CD14-positive monocyte (primary cell): Measurements from ENCODE around the gene C2CD4A. TPM values are rescaled to one million over a fixed set of nuclear protein-coding genes. Genes with fewer than 3 reads are reported as not detected.

Experiments used
- DNase-seq, 3 donors: peaks; one replicate each; pipeline ENCODE4 v3.0.0-alpha.2; 2011 to 2022
- H2AFZ ChIP-seq: 2 replicates; pipeline ENCODE4 v1.6.0; 2012; ENCODE audit warnings: mild to moderate bottlenecking, low read depth, low read length, inconsistent platforms; ENCODE audit not compliant: insufficient read depth, poor library complexity, severe bottlenecking
- H3K27ac ChIP-seq, 2 donors: 1 replicate in 1 of 2; 2 replicates in 1 of 2; pipeline ENCODE4 v1.5.1; 2012 to 2013; ENCODE audit warnings: low read length in 2 of 2, control low read depth in 1 of 2, inconsistent platforms in 1 of 2, low read depth in 1 of 2, mild to moderate bottlenecking in 1 of 2
- H3K27me3 ChIP-seq, 2 donors: one replicate each; pipeline versions ENCODE4 v1.6.0 to v1.6.1; 2011 to 2013; ENCODE audit warnings: low read length in 2 of 2; ENCODE audit not compliant: control insufficient read depth in 2 of 2, insufficient read depth in 2 of 2
- H3K36me3 ChIP-seq, 2 donors: replicated peaks in 1 of 2; 1 replicate in 1 of 2; 2 replicates in 1 of 2; pipeline versions ENCODE4 v1.5.1 to v1.6.1; 2012 to 2013; ENCODE audit warnings: low read length in 2 of 2, control low read depth in 1 of 2, inconsistent platforms in 1 of 2, mild to moderate bottlenecking in 1 of 2; ENCODE audit not compliant: insufficient read depth in 2 of 2, control insufficient read depth in 1 of 2
- H3K4me1 ChIP-seq, 2 donors: 1 replicate in 1 of 2; 2 replicates in 1 of 2; pipeline versions ENCODE4 v1.5.1 to v1.6.1; 2012 to 2013; ENCODE audit warnings: low read length in 2 of 2, control low read depth in 1 of 2, inconsistent platforms in 1 of 2, mild to moderate bottlenecking in 1 of 2, moderate library complexity in 1 of 2; ENCODE audit not compliant: insufficient read depth in 2 of 2, control insufficient read depth in 1 of 2
- H3K4me2 ChIP-seq: replicated peaks from 2 replicates; pipeline ENCODE3; 2012; ENCODE audit warnings: low read length, moderate library complexity, mild to moderate bottlenecking; ENCODE audit not compliant: poor library complexity, severe bottlenecking; ENCODE audit errors: extremely low read depth
- H3K4me3 ChIP-seq, 3 experiments: fragments of 200-600 bp in 1 of 3; sonication (generic) in 1 of 3; replicated peaks in 1 of 3; 1 replicate in 2 of 3; 2 replicates in 1 of 3; pipeline ENCODE4 v1.5.1; 2011 to 2013; ENCODE audit warnings: low read length in 3 of 3, mild to moderate bottlenecking in 3 of 3, control low read depth in 2 of 3, low read depth in 2 of 3, inconsistent platforms in 1 of 3, moderate library complexity in 1 of 3
- H3K79me2 ChIP-seq: 2 replicates; pipeline ENCODE4 v1.6.0; 2012; ENCODE audit warnings: mild to moderate bottlenecking, control low read depth, inconsistent platforms, low read length, moderate library complexity; ENCODE audit not compliant: insufficient read depth
- H3K9ac ChIP-seq: 2 replicates; pipeline ENCODE4 v1.6.0; 2017; ENCODE audit warnings: low read length, mild to moderate bottlenecking; ENCODE audit not compliant: insufficient read depth, poor library complexity, severe bottlenecking
- H3K9me3 ChIP-seq, 2 donors: replicated peaks in 1 of 2; 1 replicate in 1 of 2; 2 replicates in 1 of 2; pipeline versions ENCODE4 v1.5.1 to v1.6.1; 2012 to 2013; ENCODE audit warnings: low read length in 2 of 2, control low read depth in 1 of 2; ENCODE audit not compliant: control insufficient read depth in 1 of 2, insufficient read depth in 1 of 2
- H4K20me1 ChIP-seq: 2 replicates; pipeline ENCODE4 v1.6.0; 2012; ENCODE audit warnings: mild to moderate bottlenecking, low read length, control low read depth, moderate library complexity; ENCODE audit not compliant: insufficient read depth
- H3K27ac Mint-ChIP-seq, 7 donors: one replicate each; pipeline ENCODE4 v1.8.0; 2020; ENCODE audit warnings: mild to moderate bottlenecking in 7 of 7, mixed read lengths in 7 of 7, moderate library complexity in 6 of 7, inconsistent platforms in 2 of 7
- H3K27me3 Mint-ChIP-seq, 3 donors: one replicate each; pipeline ENCODE4 v1.8.0; 2021 to 2022; ENCODE audit warnings: low read depth in 3 of 3, mild to moderate bottlenecking in 3 of 3, mixed read lengths in 3 of 3, moderate library complexity in 3 of 3, inconsistent platforms in 1 of 3
- H3K36me3 Mint-ChIP-seq, 2 donors: one replicate each; pipeline ENCODE4 v1.8.0; 2020; ENCODE audit warnings: mixed read lengths in 2 of 2, inconsistent platforms in 1 of 2, mild to moderate bottlenecking in 1 of 2
- H3K4me1 Mint-ChIP-seq: one replicate; pipeline ENCODE4 v1.8.0; 2020; ENCODE audit warnings: mild to moderate bottlenecking, mixed read lengths
- H3K4me3 Mint-ChIP-seq, 2 donors: one replicate each; pipeline ENCODE4 v1.8.0; 2020; ENCODE audit warnings: mild to moderate bottlenecking in 2 of 2, mixed read lengths in 2 of 2, moderate library complexity in 1 of 2
- H3K9me3 Mint-ChIP-seq, 7 donors: one replicate each; pipeline ENCODE4 v1.8.0; 2020 to 2022; ENCODE audit warnings: mixed read lengths in 7 of 7, mild to moderate bottlenecking in 6 of 7, moderate library complexity in 6 of 7, inconsistent platforms in 2 of 7
- WGBS: methylation state at CpG from one replicate; pipeline ENCODE4 v1.1.5; 2013; ENCODE audit warnings: missing lambda C conversion rate; ENCODE audit not compliant: insufficient coverage; 5-methylcytosine and 5-hydroxymethylcytosine counted together
- intact Hi-C, 2 donors: fragments of 100-400 bp; cut with micrococcal nuclease; formaldehyde crosslinking; loops; one replicate each; pipeline versions ENCODE4 v1.15.0 to v1.15.1; 2023
- polyA plus RNA-seq, 3 donors: library from polyadenylated mRNA; depleted of rRNA in 1 of 3; unstranded in 2 of 3; stranded (reverse) in 1 of 3; fragments of 300-500 nt in 2 of 3; fragments of >200 nt in 1 of 3; fragmentation: Illumina TruSeq in 2 of 3; gene quantifications; 1 replicate in 2 of 3; 2 replicates in 1 of 3; pipeline ENCODE4 v1.2.3, GENCODE V29; 2012 to 2021
- TF ChIP-seq, protein P1 (sequence below): fragments of 200-600 bp; IDR thresholded peaks from one replicate; pipeline ENCODE4 v1.8.0; 2022; ENCODE audit warnings: antibody characterized with exemption, mild to moderate bottlenecking

C2CD4A gene
- polyA plus RNA-seq, 3 donors, result not detected

DNA sequence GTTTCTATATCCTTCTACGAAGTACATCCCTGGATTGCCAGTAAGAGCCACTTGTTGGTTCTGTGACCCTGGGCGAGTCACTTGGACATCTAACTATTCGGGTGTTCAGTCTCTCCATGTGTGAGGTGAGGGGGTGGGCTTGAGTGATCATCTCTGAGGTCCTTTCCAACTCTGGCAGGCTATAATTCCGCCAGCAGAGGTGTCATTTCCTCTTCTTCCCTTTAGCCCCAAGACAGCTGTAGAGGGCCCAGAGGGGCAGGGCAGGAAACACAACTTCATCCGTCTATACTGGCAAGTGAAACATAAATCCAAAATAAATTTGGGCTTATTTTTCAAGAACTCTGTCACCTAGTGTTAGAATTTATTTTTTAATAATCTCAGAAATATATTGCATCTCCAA, 38.1 kb downstream of the C2CD4A start:
- H3K36me3 ChIP-seq, result no peaks in the 10 kb centered on the region
- no peaks in the 10 kb centered on the region for H4K20me1 ChIP-seq
- H3K4me1 Mint-ChIP-seq, result no peaks in the 10 kb centered on the region
- WGBS, result no CpG with 5 or more reads among the region's 5 CpGs
- H3K4me1 ChIP-seq, result no peaks in the 10 kb centered on the region
- DNase-seq, result no peak
- H3K27ac Mint-ChIP-seq, result no peak overlapping the region
- H3K4me2 ChIP-seq, result no peak overlapping the region
- no peak overlapping the region for H3K4me3 ChIP-seq
- H3K36me3 Mint-ChIP-seq, result no peaks in the 10 kb centered on the region
- peaks cover 0 to 1% (median 0%) of the 10 kb centered on the region in 7 donors for H3K9me3 Mint-ChIP-seq
- no peak overlapping the region for H3K4me3 Mint-ChIP-seq
- H3K27me3 ChIP-seq, result no peaks in the 10 kb centered on the region
- H2AFZ ChIP-seq, result no peak overlapping the region
- no peak overlapping the region for H3K27ac ChIP-seq
- no peak overlapping the region for H3K9ac ChIP-seq
- H3K9me3 ChIP-seq, result no peaks in the 10 kb centered on the region
- TF ChIP-seq, protein P1, sequence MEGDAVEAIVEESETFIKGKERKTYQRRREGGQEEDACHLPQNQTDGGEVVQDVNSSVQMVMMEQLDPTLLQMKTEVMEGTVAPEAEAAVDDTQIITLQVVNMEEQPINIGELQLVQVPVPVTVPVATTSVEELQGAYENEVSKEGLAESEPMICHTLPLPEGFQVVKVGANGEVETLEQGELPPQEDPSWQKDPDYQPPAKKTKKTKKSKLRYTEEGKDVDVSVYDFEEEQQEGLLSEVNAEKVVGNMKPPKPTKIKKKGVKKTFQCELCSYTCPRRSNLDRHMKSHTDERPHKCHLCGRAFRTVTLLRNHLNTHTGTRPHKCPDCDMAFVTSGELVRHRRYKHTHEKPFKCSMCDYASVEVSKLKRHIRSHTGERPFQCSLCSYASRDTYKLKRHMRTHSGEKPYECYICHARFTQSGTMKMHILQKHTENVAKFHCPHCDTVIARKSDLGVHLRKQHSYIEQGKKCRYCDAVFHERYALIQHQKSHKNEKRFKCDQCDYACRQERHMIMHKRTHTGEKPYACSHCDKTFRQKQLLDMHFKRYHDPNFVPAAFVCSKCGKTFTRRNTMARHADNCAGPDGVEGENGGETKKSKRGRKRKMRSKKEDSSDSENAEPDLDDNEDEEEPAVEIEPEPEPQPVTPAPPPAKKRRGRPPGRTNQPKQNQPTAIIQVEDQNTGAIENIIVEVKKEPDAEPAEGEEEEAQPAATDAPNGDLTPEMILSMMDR, result no peak
- H3K79me2 ChIP-seq, result no peaks in the 10 kb centered on the region
- intact Hi-C loops, result no loop called here
- H3K27me3 Mint-ChIP-seq, result peaks cover 2% of the 10 kb centered on the region in 3 donors

DNA sequence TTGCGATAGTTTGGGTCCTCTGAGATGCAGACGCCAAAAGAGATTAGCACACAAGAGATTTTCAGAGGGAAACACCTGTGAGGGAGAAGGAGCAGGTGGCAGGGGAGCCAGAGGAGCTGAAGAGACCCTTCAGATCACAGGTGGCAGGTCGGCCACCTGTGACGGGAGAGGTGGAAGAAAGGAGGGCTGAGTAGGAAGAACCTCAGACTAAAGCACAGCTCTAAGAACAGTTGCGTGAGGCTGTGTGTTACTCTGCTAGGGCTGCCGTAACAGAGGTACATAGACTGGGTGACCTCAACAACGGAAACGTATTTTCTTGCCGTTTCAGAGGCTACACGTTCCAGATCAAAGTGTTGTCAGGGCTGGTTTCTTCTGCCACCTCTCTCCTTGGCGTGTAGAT, 38.5 kb downstream of the C2CD4A start:
- no peak overlapping the region for H2AFZ ChIP-seq
- no peak overlapping the region for H3K9ac ChIP-seq
- TF ChIP-seq, protein P1, result no peak
- no peak overlapping the region for H3K4me3 ChIP-seq
- no peak overlapping the region for H3K4me3 Mint-ChIP-seq
- H3K36me3 ChIP-seq, result no peaks in the 10 kb centered on the region
- H3K9me3 Mint-ChIP-seq, result peaks cover 0 to 1% (median 0%) of the 10 kb centered on the region in 7 donors
- H3K4me1 Mint-ChIP-seq, result no peaks in the 10 kb centered on the region
- no peak overlapping the region for H3K27ac Mint-ChIP-seq
- DNase-seq, result no peak
- no peaks in the 10 kb centered on the region for H3K79me2 ChIP-seq
- no peaks in the 10 kb centered on the region for H3K9me3 ChIP-seq
- no peaks in the 10 kb centered on the region for H3K27me3 ChIP-seq
- WGBS, result 96% methylated on average over 11 of the region's 11 CpGs
- no peaks in the 10 kb centered on the region for H3K36me3 Mint-ChIP-seq
- no peaks in the 10 kb centered on the region for H4K20me1 ChIP-seq
- intact Hi-C loops, result no loop called here
- peaks cover 2% of the 10 kb centered on the region in 3 donors for H3K27me3 Mint-ChIP-seq
- no peak overlapping the region for H3K27ac ChIP-seq
- H3K4me2 ChIP-seq, result no peak overlapping the region
- H3K4me1 ChIP-seq, result no peaks in the 10 kb centered on the region
